DOHH2 (cell line): ENCODE results near the gene GALNT12.

Experiments
- CTCF ChIP-seq: fragments of 200-600 bp; sonication (generic); IDR thresholded peaks from one replicate; pipeline ENCODE4 v1.5.1; 2014; ENCODE audit warnings: antibody characterized with exemption, mild to moderate bottlenecking, low read depth, low read length; ENCODE audit not compliant: poor library complexity, severe bottlenecking
- EZH2phosphoT487 ChIP-seq: fragments of 200-600 bp; sonication (generic); IDR thresholded peaks from 2 replicates; pipeline ENCODE4 v1.6.1; 2017; ENCODE audit warnings: borderline replicate concordance, mild to moderate bottlenecking, antibody characterized with exemption, low read length, moderate library complexity, mixed read lengths

GRCh38 chr9:98867429-98868168 lies 60.1 kb downstream of the GALNT12 start:
- no peak for TF ChIP-seq CTCF
- no peak for TF ChIP-seq EZH2phosphoT487
